Measurements from ENCODE around the gene DDIAS.

GRCh38 chr11:82869657-82870056 lies 31.9 kb upstream of the DDIAS start:
- TF ChIP-seq POLR2A (IDR thresholded peaks at IDR 0.05; ENCODE audit: borderline replicate concordance, extremely low read depth, insufficient read depth, insufficient read length) (no peak), CTCF (IDR thresholded peaks at IDR 0.05 in 2 of 3, conservative IDR thresholded peaks at IDR 0.05 in 1 of 3; ENCODE audit: borderline replicate concordance in 1 of 3, insufficient read depth in 1 of 3, low read depth in 2 of 3, low read length in 2 of 3) (no peak), REST (IDR thresholded peaks at IDR 0.05; ENCODE audit: low read depth) (no peak), CBX3 (IDR thresholded peaks at IDR 0.05; ENCODE audit: low read depth) (no peak), CEBPB (IDR thresholded peaks at IDR 0.05; ENCODE audit: low read depth) (no peak), POLR2AphosphoS5 (IDR thresholded peaks at IDR 0.05; ENCODE audit: low read depth, low read length) (no peak), ZBTB33 (IDR thresholded peaks at IDR 0.05; ENCODE audit: extremely low read depth, insufficient replicate concordance, low read length) (no peak)

Data from HCT116 (cell line).